ENCODE measurements around the gene EHD1.

GRCh38 chr11:64810271-64810890 is 68.0 kb downstream of the EHD1 start, which contains the start of gene MEN1:
- TF ChIP-seq CTCF (IDR thresholded peaks at IDR 0.05) = no peak
- no peak for TF ChIP-seq POLR2A (IDR thresholded peaks at IDR 0.05)

Data from testis (tissue), 2 donors.